GM18519 (cell line): ENCODE results near the gene POC1A.
"Not testable (repeated sequence)": the region's sequence is repeated elsewhere in the genome, so short reads cannot be mapped to it uniquely, and the experiment has no call there.

Experiments used
- ATAC-seq: cut with Tn5 transposase; IDR thresholded peaks from one replicate; pipeline ENCODE4 v1.9.1; 2021; ENCODE audit warnings: mild to moderate bottlenecking, moderate library complexity; ENCODE audit not compliant: unreplicated experiment, low FRiP score

Gene POC1A

GRCh38 chr3:52153389-52154096, 680 bp downstream of the POC1A start:
- ATAC-seq = no peak

GRCh38 chr3:52151991-52152390, 2.2 kb downstream of the POC1A start:
- not testable (repeated sequence) for ATAC-seq

GRCh38 chr3:52150860-52151259, 3.4 kb downstream of the POC1A start:
- ATAC-seq = no peak

GRCh38 chr3:52150357-52150756, 3.9 kb downstream of the POC1A start:
- ATAC-seq = no peak

GRCh38 chr3:52149726-52150125, 4.5 kb downstream of the POC1A start:
- no peak for ATAC-seq

GRCh38 chr3:52149021-52149420, 5.2 kb downstream of the POC1A start:
- no peak for ATAC-seq

DNA sequence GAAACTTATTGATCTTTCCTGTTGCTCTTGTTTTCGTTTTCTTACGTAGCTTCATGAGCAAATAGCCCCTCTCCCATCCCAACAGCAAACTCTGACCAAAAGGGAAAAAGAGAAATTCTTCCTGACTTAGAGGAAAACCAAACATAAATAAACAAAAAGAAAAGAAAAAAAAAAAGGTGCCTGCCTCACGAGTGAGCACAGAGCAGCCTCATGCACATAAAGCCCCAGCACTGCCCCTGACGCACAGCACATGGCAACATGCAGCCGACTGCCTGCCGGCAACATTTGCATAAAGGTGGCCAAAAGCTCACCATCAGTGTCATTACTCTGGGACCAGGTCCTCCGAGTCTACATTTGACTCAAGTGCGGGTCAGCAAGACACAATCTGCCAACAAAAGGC, 6.4 kb downstream of the POC1A start:
- no peak for ATAC-seq

DNA sequence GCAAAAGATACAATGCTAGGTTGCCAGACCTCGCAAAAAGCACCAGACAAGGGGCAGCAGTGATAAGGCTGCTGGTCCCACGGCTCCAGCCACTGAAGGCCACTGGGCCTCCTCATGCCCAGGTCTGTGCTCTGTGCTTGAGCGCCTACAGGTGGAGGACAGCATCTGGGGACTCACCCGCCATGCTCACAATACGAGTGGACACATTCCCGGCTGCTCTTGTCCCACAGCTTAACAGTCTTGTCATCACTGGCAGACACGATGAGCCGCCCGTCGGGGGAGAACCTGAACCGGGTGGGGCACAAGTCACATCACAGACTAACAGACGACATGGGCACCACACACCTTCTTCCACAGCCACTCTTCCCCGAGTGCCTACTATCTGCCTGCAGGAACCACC, 7.4 kb downstream of the POC1A start:
- ATAC-seq = no peak

DNA sequence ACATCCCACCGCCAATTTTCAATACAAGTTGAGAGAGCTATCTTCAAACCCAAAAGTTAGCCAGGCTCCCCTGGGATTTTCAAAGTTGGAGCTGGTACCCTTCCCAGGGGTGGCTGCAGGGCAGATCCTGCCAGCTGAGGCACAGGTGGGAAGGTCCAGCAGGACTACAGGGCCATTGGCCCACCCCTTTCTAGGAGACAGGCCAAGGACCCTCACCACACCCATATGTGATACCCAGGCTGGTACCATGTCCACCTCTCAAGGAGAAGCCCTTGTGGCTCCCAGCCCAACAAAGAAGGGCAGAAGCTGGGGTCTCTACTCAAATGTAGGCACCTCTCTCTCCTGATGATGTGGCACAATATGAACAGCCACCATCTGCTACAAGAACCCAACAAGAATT, 8.0 kb downstream of the POC1A start:
- no peak for ATAC-seq

GRCh38 chr3:52145736-52146110, 8.5 kb downstream of the POC1A start:
- no peak for ATAC-seq

GRCh38 chr3:52144796-52145735, 9.2 kb downstream of the POC1A start:
- ATAC-seq = no peak

DNA sequence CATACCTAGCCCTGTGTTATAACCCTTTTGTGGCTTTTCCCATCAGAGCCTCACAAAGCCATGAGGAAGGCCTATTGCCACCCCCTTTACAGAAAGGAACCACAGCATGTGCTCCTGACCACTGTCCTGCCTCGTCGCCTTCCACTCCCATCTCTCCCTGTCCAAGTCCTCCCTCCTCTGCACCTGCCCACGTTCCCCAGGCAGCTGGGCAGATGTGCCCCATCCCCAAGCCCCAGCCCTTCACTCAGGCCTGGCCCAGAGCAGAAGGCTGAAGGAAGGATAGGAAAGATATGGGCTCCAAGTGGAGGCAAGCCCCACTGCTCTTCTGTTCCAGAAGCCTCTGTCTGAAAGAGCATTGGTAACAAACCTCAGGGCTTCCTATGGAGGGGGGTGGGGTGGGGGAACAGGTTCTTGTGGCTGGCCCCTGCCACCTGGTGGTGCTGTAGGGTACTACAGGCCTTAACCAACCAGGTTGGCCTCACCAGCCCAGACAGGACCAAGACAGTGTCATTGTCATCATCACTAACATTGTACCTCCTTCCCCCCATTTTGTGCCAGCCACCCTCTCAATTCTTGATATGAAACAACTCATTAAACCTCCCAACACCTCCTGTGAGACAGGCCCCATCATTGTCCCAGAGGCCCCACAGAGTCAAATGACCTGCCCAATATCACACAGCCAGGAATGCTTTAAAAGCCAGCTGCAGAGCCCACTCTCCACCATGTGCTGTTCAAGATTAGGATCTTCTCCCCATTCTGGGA, 10.0 kb downstream of the POC1A start:
- ATAC-seq = no peak

DNA sequence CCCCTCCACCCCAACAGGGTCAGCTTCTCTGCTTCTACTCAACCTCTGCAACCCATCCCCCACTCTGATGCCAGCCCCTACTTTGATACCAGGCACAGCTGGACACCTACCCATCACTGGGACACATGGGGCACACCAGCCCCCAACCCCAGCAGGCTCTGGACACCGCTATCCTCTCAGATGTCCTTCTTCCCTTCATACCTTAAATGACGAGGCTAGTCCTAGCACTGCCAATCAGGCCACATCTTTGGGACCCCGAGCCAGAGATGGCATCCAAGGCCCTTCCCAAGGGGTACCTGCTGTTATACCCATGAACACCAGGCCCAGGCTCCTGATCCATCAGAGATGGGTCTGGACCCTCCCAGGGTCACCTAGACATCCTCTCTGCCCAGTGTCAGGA, 10.6 kb downstream of the POC1A start:
- no peak for ATAC-seq

- no peak for ATAC-seq
Observed at GRCh38 chr3:52143156-52143555, 11.1 kb downstream of the POC1A start.

DNA sequence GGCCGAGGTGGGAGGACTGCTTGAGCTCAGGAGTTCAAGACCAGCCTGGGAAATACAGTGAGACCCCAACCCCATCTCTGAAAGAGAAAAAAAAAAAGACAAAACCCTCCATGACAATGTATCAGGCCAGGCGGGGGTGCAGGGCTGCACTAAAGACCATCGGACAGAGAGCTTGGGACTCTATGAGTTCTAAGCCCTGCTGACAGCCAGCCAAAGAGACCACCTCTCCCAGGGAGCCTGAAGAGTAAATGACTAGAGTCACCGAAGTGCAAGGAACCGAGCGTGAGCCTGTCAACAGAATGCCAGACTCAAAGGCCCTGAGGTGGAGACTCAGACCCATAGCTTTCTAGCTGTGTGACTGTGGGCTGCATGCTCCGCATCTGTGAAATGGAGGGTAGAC, 12.5 kb downstream of the POC1A start:
- no peak for ATAC-seq

- no peak for ATAC-seq
Observed at GRCh38 chr3:52140769-52141168, 13.5 kb downstream of the POC1A start.

GRCh38 chr3:52140000-52140399, 14.2 kb downstream of the POC1A start:
- no peak for ATAC-seq

DNA sequence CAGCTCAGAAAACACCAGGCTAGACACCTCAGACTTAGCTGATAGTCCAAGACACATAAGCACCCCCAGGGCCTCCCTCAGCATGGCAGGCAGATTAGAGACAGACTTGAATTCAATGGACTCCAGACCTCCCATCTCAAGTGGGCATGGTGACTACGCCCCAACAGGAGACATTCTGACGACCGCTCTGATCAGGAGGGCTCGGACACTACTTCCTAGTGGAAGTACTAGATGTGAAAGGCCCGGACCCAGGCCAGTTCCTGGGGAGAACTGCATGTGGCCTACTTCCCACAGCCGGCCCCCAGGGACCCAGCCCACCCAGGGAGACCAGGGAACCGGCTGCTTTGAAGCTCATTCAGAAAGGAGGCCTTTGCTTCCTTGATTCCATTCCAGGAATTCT, 16.9 kb downstream of the POC1A start:
- ATAC-seq = no peak

- ATAC-seq = no peak
Observed at GRCh38 chr3:52136513-52136912, 17.7 kb downstream of the POC1A start.

GRCh38 chr3:52135332-52135731, 18.9 kb downstream of the POC1A start:
- ATAC-seq = no peak

DNA sequence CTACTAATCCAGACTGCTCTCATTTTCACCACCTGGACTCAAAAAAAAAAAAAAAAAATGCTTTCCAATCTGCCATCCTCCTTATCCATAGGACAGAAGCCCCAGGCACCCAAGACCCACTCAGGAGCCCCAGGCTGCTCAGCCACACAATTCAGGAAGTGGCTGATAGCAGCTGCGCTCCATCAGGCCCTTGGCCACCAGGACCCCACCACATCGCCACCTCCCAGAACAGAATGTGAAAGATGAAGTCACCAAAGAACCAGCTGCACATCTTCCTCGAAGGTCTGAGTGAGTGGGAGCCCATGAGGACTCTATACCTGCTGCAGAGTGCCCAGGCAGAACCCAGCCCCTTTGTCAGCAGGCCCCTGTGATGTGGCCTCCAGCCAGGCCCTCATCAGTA, 19.5 kb downstream of the POC1A start:
- no peak for ATAC-seq
